GM21390 (cell line): ENCODE results near the gene HDAC9.
"Not testable (repeated sequence)": the region's sequence is repeated elsewhere in the genome, so short reads cannot be mapped to it uniquely, and the experiment has no call there.

Source experiments
- ATAC-seq: cut with Tn5 transposase; IDR thresholded peaks from one replicate; pipeline ENCODE4 v1.9.1; 2021; ENCODE audit not compliant: unreplicated experiment

HDAC9 gene

GRCh38 chr7:18702071-18702829, 206.7 kb downstream of the HDAC9 start:
- ATAC-seq: no peak

GRCh38 chr7:18703685-18704084, 208.1 kb downstream of the HDAC9 start:
- ATAC-seq: no peak

- no peak for ATAC-seq
Measured at GRCh38 chr7:18706670-18707069, 211.1 kb downstream of the HDAC9 start.

- ATAC-seq: no peak
Measured at GRCh38 chr7:18708204-18708603, 212.7 kb downstream of the HDAC9 start.

- no peak for ATAC-seq
Measured at GRCh38 chr7:18715988-18716387, 220.4 kb downstream of the HDAC9 start.

- ATAC-seq: no peak
Measured at GRCh38 chr7:18721429-18721828, 225.9 kb downstream of the HDAC9 start.

GRCh38 chr7:18724318-18724717, 228.8 kb downstream of the HDAC9 start:
- ATAC-seq: no peak

GRCh38 chr7:18727115-18727870, 231.7 kb downstream of the HDAC9 start:
- ATAC-seq: no peak

GRCh38 chr7:18736012-18736411, 240.5 kb downstream of the HDAC9 start:
- ATAC-seq: not testable (repeated sequence)

GRCh38 chr7:18740579-18740988, 245.0 kb downstream of the HDAC9 start:
- no peak for ATAC-seq

- no peak for ATAC-seq
Measured at GRCh38 chr7:18753972-18754610, 258.5 kb downstream of the HDAC9 start.

- ATAC-seq: no peak
Measured at GRCh38 chr7:18754766-18755165, 259.2 kb downstream of the HDAC9 start.

- no peak for ATAC-seq
Measured at GRCh38 chr7:18755793-18756192, 260.2 kb downstream of the HDAC9 start.

- no peak for ATAC-seq
Measured at GRCh38 chr7:18756378-18757050, 261.0 kb downstream of the HDAC9 start.

- no peak for ATAC-seq
Measured at GRCh38 chr7:18760046-18760445, 264.5 kb downstream of the HDAC9 start.

- no peak for ATAC-seq
Measured at GRCh38 chr7:18760631-18761445, 265.3 kb downstream of the HDAC9 start.

- ATAC-seq: no peak
Measured at GRCh38 chr7:18762189-18762588, 266.6 kb downstream of the HDAC9 start.

GRCh38 chr7:18768256-18768655, 272.7 kb downstream of the HDAC9 start:
- ATAC-seq: no peak

GRCh38 chr7:18770154-18770811, 274.7 kb downstream of the HDAC9 start:
- ATAC-seq: no peak

GRCh38 chr7:18770822-18771221, 275.3 kb downstream of the HDAC9 start:
- ATAC-seq: no peak
